ENCODE measurements around the gene TBC1D10B. TPM values are rescaled to one million over a fixed set of nuclear protein-coding genes. Genes with fewer than 3 reads are reported as not detected.

TBC1D10B gene
- total RNA-seq, 6 experiments from 2014 or later, result 44.6 to 51.6 (median 46.3) TPM

DNA sequence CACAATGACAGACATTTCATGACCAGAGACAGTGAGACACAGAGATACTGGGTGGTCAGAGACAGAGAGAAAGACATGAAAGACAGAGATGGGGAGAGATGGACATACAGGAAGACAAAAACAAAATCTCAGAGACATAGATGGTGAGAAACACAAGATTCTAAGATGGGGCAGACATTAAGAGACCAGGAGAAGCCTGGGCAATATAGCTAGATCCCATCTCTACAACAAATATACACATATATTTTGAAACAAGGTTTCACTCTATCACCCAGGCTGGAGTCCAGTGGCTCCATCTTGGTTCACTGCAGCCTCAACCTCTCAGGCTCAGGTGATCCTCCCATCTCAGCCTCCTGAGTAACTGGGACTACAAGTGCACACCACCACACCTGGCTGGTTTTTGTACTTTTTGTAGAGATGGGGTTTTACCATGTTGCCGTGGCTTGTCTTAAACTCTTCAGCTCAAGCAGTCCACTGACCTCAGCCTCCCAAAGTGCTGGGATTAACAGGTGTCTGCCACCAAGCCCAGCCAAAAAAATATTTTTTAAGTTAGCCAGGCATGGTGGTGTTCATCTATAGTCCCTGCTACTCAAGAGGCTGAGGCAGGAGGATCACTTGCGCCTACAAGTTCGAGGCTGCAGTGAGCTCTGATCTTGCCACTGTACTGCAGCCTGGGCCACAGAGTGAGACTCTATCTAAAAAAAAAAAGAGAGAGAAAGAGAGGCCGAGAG is 9.9 kb upstream of the TBC1D10B start:
- H3K4me3 Mint-ChIP-seq, result peak overlapping the region; percentile 97
- no peak overlapping the region for H3K27ac Mint-ChIP-seq
- peaks cover 5% of the 10 kb centered on the region for H3K36me3 Mint-ChIP-seq (ENCODE audit: low read depth)
- no peak for TF ChIP-seq CTCF (IDR thresholded peaks at IDR 0.05)
- no peaks in the 10 kb centered on the region; the same call in 1 of the 2 replicates for H3K27me3 Mint-ChIP-seq (ENCODE audit: insufficient read depth)
- H3K4me1 Mint-ChIP-seq (ENCODE audit: low read depth), result peaks cover 24% of the 10 kb centered on the region
- no peak for DNase-seq
- no peaks in the 10 kb centered on the region for H3K9me3 Mint-ChIP-seq

- no peak overlapping the region for H3K27ac Mint-ChIP-seq
- H3K36me3 Mint-ChIP-seq (ENCODE audit: low read depth), result peaks cover 5% of the 10 kb centered on the region
- DNase-seq, result no peak
- H3K4me3 Mint-ChIP-seq, result peak overlapping the region; percentile 97
- H3K4me1 Mint-ChIP-seq (ENCODE audit: low read depth), result peaks cover 24% of the 10 kb centered on the region
- no peak for TF ChIP-seq CTCF (IDR thresholded peaks at IDR 0.05)
- no peaks in the 10 kb centered on the region; the same call in 1 of the 2 replicates for H3K27me3 Mint-ChIP-seq (ENCODE audit: insufficient read depth)
- no peaks in the 10 kb centered on the region for H3K9me3 Mint-ChIP-seq
These were observed 9.0 kb upstream of the TBC1D10B start for GRCh38 chr16:30379158-30379783.

DNA sequence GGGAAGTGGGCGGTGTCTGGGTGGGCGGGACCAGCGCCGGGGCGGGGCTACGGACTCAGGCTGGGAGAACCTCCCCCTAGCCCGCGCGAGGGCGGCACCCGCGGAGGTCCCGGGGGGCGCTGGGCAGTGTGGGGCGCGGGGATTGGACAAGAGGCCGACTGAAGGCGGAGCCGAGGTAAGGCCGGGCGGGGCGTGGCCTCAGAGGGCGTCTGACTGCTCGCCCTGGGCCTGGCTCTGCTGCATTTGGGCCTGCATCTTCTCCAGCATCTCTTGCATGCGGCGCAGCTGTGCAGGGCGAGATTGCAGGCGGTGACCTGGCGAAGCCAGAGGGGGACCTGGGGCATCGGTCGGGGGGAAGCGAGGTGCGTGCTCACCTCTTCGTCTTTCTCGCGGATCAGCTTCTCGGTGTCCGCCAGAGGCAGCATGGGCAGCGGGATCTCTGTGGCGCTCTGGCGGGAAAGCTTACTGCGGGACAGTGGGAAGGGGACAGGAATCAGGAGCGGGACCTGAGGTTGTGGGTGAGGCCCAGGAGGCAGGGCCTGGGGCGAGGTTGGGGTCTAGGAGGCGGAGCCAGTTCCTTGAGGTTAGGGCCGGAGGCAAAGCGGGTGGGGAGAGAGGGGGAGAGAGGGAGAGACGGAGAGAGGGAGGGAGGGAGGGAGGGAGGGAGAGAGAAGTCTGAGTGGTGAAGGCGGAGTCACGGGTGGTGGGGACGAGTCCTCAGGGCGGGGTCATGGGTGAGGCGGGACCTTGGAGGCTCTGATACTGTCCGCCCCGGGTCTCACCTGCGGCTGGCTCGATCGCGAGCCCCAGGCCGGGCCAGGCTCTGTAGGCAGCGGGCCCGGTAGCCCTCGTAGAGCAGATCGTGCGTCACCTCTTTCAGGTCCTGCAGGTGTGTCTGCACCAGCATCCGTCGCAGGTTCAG is 8.2 kb upstream of the TBC1D10B start:
- Mint-ChIP-seq H3K36me3 (ENCODE audit: low read depth) (peaks cover 5% of the 10 kb centered on the region), H3K9me3 (no peaks in the 10 kb centered on the region), H3K4me1 (ENCODE audit: low read depth) (peaks cover 24% of the 10 kb centered on the region), H3K4me3 (peak overlapping the region; percentile 97), H3K27me3 (ENCODE audit: insufficient read depth) (no peaks in the 10 kb centered on the region; the same call in 1 of the 2 replicates), H3K27ac (peak overlapping the region; percentile 100)
- DNase-seq, result peak; percentile 94
- TF ChIP-seq CTCF (IDR thresholded peaks at IDR 0.05), result no peak; the same call in 1 of the 2 replicates

- peaks cover 24% of the 10 kb centered on the region for H3K4me1 Mint-ChIP-seq (ENCODE audit: low read depth)
- peaks cover 1% of the 10 kb centered on the region for H3K27me3 Mint-ChIP-seq (ENCODE audit: insufficient read depth)
- H3K36me3 Mint-ChIP-seq (ENCODE audit: low read depth), result peaks cover 5% of the 10 kb centered on the region
- H3K27ac Mint-ChIP-seq, result peak overlapping the region; percentile 100
- peak; percentile 73 for DNase-seq
- H3K4me3 Mint-ChIP-seq, result peak overlapping the region; percentile 97
- no peaks in the 10 kb centered on the region for H3K9me3 Mint-ChIP-seq
- no peak for TF ChIP-seq CTCF (IDR thresholded peaks at IDR 0.05)
These were observed 7.5 kb upstream of the TBC1D10B start for GRCh38 chr16:30377812-30378235.

DNA sequence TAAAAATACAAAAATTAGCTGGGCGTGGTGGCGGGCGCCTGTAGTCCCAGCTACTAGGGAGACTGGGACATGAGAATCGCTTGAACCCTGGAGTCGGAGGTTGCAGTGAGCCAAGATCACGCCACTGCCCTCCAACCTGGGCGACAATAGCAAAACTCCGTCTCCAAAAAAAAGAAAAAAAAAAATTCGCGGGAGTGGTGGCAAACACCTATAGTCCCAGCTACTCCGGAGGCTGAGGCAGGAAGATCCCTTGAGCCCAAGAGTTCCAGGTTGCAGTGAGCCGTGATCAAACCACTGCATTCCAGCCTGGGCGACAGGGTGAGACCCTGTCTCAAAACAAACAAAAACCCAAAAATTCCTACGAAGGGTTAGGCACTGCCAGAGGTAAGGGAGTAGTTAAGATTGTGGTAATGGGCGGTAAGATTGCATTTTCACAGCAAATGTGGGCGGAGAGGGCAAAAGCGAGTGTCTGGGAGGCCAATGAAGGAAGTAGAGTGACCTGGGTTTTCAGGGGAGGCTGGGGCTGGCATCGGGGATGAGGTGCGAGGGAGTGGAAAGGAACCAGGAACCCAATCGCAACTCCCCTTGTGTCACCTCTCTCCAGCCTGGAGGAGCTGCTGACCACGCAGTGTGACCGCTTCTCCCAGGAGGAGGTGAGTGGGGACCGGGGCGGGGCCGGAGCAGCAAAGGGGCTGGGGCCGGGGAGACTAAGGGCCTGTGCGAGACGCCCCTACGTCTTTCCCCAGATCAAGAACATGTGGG is 6.9 kb upstream of the TBC1D10B start:
- Mint-ChIP-seq H3K27me3 (ENCODE audit: insufficient read depth) (peaks cover 3% of the 10 kb centered on the region), H3K4me3 (peak overlapping the region; percentile 97), H3K27ac (peak overlapping the region; percentile 100), H3K4me1 (ENCODE audit: low read depth) (peaks cover 24% of the 10 kb centered on the region), H3K36me3 (ENCODE audit: low read depth) (peaks cover 5% of the 10 kb centered on the region), H3K9me3 (no peaks in the 10 kb centered on the region)
- no peak for TF ChIP-seq CTCF (IDR thresholded peaks at IDR 0.05)
- no peak for DNase-seq

Data from HFFc6 (cell line).